ENCODE measurements around the gene APOOL.

- TF ChIP-seq, protein P1, sequence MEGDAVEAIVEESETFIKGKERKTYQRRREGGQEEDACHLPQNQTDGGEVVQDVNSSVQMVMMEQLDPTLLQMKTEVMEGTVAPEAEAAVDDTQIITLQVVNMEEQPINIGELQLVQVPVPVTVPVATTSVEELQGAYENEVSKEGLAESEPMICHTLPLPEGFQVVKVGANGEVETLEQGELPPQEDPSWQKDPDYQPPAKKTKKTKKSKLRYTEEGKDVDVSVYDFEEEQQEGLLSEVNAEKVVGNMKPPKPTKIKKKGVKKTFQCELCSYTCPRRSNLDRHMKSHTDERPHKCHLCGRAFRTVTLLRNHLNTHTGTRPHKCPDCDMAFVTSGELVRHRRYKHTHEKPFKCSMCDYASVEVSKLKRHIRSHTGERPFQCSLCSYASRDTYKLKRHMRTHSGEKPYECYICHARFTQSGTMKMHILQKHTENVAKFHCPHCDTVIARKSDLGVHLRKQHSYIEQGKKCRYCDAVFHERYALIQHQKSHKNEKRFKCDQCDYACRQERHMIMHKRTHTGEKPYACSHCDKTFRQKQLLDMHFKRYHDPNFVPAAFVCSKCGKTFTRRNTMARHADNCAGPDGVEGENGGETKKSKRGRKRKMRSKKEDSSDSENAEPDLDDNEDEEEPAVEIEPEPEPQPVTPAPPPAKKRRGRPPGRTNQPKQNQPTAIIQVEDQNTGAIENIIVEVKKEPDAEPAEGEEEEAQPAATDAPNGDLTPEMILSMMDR (conservative IDR thresholded peaks at IDR 0.05): no peak
- no peak for TF ChIP-seq ZFX (IDR thresholded peaks at IDR 0.05)
These were observed 16.5 kb downstream of the APOOL start for GRCh38 chrX:85020216-85020615.

Measured in C4-2B (cell line).